ENCODE measurements around the gene LRRD1. TPM values are rescaled to one million over a fixed set of nuclear protein-coding genes. Genes with fewer than 3 reads are reported as not detected.
A peak's percentile ranks its signal among the peaks of the same experiment; 100 is the strongest.
"Not testable (repeated sequence)": the region's sequence is repeated elsewhere in the genome, so short reads cannot be mapped to it uniquely, and the experiment has no call there.

Gene LRRD1
- total and polyA plus RNA-seq, 9 donors = 0.11 to 0.64 (median 0.31) TPM

DNA sequence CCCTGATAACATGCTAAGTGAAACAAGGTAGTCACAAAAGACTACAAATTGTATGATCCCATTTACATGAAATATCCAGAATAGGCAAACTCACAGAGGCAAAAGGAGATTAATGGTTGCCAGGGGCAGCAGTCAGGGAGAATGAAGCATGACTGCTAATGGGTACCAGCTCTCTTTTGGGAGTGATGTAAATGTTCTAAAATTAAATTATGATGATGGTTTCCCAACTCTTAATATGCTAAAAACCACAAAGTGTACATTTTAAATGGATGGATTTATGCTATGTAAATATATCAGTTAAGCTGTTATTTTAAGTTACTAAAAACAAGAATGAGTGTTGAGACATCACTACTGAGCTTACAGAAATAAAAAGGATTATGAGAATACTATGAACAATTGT lies 57.3 kb downstream of the LRRD1 start:
- Histone ChIP-seq H3K4me3 (ENCODE audit: low read length) (no peak overlapping the region), H3K9me3 (replicated peaks; ENCODE audit: control insufficient read depth, low read depth, low read length) (no peaks in the 10 kb centered on the region), H3K36me3 (ENCODE audit: control insufficient read depth, insufficient read depth, low read length) (peaks cover 20% of the 10 kb centered on the region), H3K27me3 (ENCODE audit: control insufficient read depth, insufficient read depth, low read length) (no peaks in the 10 kb centered on the region), H3K27ac (ENCODE audit: low read length) (no peak overlapping the region), H3K4me1 (ENCODE audit: control insufficient read depth, insufficient read depth, low read length) (no peaks in the 10 kb centered on the region)
- DNase-seq = no peak

DNA sequence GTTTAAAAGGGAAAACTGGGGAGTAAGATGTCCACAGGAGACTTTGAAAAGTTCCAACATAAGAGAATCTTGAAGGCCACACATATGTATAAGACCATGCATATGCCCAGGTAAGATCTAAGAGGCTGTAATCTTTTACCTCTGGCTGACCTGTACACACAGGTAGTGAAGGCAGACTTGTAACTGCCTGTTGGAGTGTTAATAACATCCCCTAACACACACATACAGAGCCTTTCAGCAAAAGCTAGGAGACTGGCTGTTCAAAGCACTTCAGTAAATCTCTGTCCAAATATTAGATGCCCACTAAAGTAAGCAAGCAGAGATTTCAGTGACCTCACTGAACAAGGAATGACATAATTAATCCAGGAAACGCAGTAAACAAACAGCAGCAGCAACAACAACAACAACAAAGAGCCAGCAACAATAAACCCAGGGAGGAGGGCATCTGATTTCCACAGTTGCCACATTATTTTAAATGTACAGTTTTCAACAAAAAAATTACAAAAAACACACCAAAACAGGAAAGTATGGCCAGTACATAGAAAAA lies 59.7 kb downstream of the LRRD1 start:
- Histone ChIP-seq H3K36me3 (ENCODE audit: control insufficient read depth, insufficient read depth, low read length) (peaks cover 11% of the 10 kb centered on the region), H3K4me1 (ENCODE audit: control insufficient read depth, insufficient read depth, low read length) (no peaks in the 10 kb centered on the region), H3K9me3 (replicated peaks; ENCODE audit: control insufficient read depth, low read depth, low read length) (no peaks in the 10 kb centered on the region), H3K27ac (ENCODE audit: low read length) (no peak overlapping the region), H3K27me3 (ENCODE audit: control insufficient read depth, insufficient read depth, low read length) (no peaks in the 10 kb centered on the region), H3K4me3 (ENCODE audit: low read length) (no peak overlapping the region)
- WGBS (ENCODE audit: insufficient coverage) = no CpG with 5 or more reads among the region's 1 CpG
- no peak for DNase-seq

DNA sequence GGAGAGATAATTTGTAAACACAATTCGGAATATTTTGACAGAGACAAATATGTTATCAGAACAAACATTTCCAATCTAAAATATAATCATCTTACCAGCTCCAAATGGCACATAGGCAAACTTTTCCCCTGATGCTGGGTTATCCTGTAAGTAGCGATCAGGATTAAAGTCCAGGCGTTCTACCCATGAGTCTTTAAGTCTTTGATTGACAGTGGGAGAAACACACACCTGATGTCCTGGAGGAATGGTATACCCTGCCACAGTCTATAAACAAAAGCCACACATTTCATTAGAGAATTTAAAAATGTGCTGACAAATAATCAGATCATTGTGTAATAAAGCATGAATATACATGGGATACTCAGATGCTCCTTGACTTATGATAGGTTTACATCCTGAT lies 62.0 kb downstream of the LRRD1 start:
- H3K4me3 ChIP-seq (ENCODE audit: low read length) = no peak overlapping the region
- H3K9me3 ChIP-seq (replicated peaks; ENCODE audit: control insufficient read depth, low read depth, low read length) = no peaks in the 10 kb centered on the region
- DNase-seq = no peak
- no peak overlapping the region for H3K27ac ChIP-seq (ENCODE audit: low read length)
- H3K36me3 ChIP-seq (ENCODE audit: control insufficient read depth, insufficient read depth, low read length) = peaks cover 7% of the 10 kb centered on the region
- H3K27me3 ChIP-seq (ENCODE audit: control insufficient read depth, insufficient read depth, low read length) = no peaks in the 10 kb centered on the region
- H3K4me1 ChIP-seq (ENCODE audit: control insufficient read depth, insufficient read depth, low read length) = no peaks in the 10 kb centered on the region
- no CpG with 5 or more reads among the region's 3 CpGs for WGBS (ENCODE audit: insufficient coverage)

GRCh38 chr7:92115821-92116220 lies 63.1 kb downstream of the LRRD1 start:
- no peak overlapping the region for H3K27ac ChIP-seq (ENCODE audit: low read length)
- 84% methylated on average over 2 of the region's 5 CpGs for WGBS (ENCODE audit: insufficient coverage)
- DNase-seq = no peak
- H3K9me3 ChIP-seq (replicated peaks; ENCODE audit: control insufficient read depth, low read depth, low read length) = no peaks in the 10 kb centered on the region
- no peaks in the 10 kb centered on the region for H3K4me1 ChIP-seq (ENCODE audit: control insufficient read depth, insufficient read depth, low read length)
- no peaks in the 10 kb centered on the region for H3K27me3 ChIP-seq (ENCODE audit: control insufficient read depth, insufficient read depth, low read length)
- H3K36me3 ChIP-seq (ENCODE audit: control insufficient read depth, insufficient read depth, low read length) = peaks cover 11% of the 10 kb centered on the region
- no peak overlapping the region for H3K4me3 ChIP-seq (ENCODE audit: low read length)

- DNase-seq = no peak
- no peak overlapping the region for H3K27ac ChIP-seq (ENCODE audit: low read length)
- peaks cover 26% of the 10 kb centered on the region for H3K36me3 ChIP-seq (ENCODE audit: control insufficient read depth, insufficient read depth, low read length)
- 83% methylated on average over 1 of the region's 2 CpGs for WGBS (ENCODE audit: insufficient coverage)
- no peak overlapping the region for H3K4me3 ChIP-seq (ENCODE audit: low read length)
- H3K9me3 ChIP-seq (replicated peaks; ENCODE audit: control insufficient read depth, low read depth, low read length) = no peaks in the 10 kb centered on the region
- no peaks in the 10 kb centered on the region for H3K4me1 ChIP-seq (ENCODE audit: control insufficient read depth, insufficient read depth, low read length)
- no peaks in the 10 kb centered on the region for H3K27me3 ChIP-seq (ENCODE audit: control insufficient read depth, insufficient read depth, low read length)
Measured at GRCh38 chr7:92110857-92111256, 68.1 kb downstream of the LRRD1 start.

DNA sequence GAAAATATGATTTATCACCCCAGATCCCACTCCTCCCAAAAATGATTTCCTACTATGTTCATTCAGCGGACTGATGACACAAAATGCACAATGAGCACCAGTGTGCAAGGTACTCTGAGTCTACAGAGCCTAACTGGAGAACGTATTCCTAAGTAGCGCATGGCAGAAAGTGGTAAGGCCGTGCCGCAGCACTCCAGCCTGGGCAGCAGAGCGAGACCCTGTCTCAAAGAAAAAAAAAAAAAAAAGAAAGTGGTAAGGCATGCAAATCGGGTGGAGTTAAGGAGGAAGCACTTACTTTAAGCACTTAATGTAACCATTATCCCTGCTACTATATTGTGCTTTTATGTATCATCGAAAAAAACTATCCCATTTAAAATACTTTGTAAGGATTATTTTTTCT lies 70.1 kb downstream of the LRRD1 start:
- Histone ChIP-seq H3K36me3 (ENCODE audit: control insufficient read depth, insufficient read depth, low read length) (peaks cover 41% of the 10 kb centered on the region), H3K9me3 (replicated peaks; ENCODE audit: control insufficient read depth, low read depth, low read length) (no peaks in the 10 kb centered on the region), H3K4me1 (ENCODE audit: control insufficient read depth, insufficient read depth, low read length) (no peaks in the 10 kb centered on the region), H3K27me3 (ENCODE audit: control insufficient read depth, insufficient read depth, low read length) (no peaks in the 10 kb centered on the region), H3K27ac (ENCODE audit: low read length) (no peak overlapping the region), H3K4me3 (ENCODE audit: low read length) (no peak overlapping the region)
- DNase-seq = no peak
- WGBS (ENCODE audit: insufficient coverage) = 85% methylated on average over 2 of the region's 8 CpGs

- H3K36me3 ChIP-seq (ENCODE audit: control insufficient read depth, insufficient read depth, low read length) = peaks cover 58% of the 10 kb centered on the region
- not testable (repeated sequence) for H3K4me1 ChIP-seq (ENCODE audit: control insufficient read depth, insufficient read depth, low read length); H3K27me3 ChIP-seq (ENCODE audit: control insufficient read depth, insufficient read depth, low read length); H3K4me3 ChIP-seq (ENCODE audit: low read length); DNase-seq; H3K27ac ChIP-seq (ENCODE audit: low read length); H3K9me3 ChIP-seq (replicated peaks; ENCODE audit: control insufficient read depth, low read depth, low read length)
- WGBS (ENCODE audit: insufficient coverage) = 100% methylated on average over 2 of the region's 5 CpGs
Measured at GRCh38 chr7:92102862-92103261, 76.1 kb downstream of the LRRD1 start.

GRCh38 chr7:92100534-92100933 lies 78.4 kb downstream of the LRRD1 start:
- no peaks in the 10 kb centered on the region for H3K4me1 ChIP-seq (ENCODE audit: control insufficient read depth, insufficient read depth, low read length)
- no CpG with 5 or more reads among the region's 1 CpG for WGBS (ENCODE audit: insufficient coverage)
- peaks cover 62% of the 10 kb centered on the region for H3K36me3 ChIP-seq (ENCODE audit: control insufficient read depth, insufficient read depth, low read length)
- no peaks in the 10 kb centered on the region for H3K27me3 ChIP-seq (ENCODE audit: control insufficient read depth, insufficient read depth, low read length)
- H3K4me3 ChIP-seq (ENCODE audit: low read length) = no peak overlapping the region
- H3K9me3 ChIP-seq (replicated peaks; ENCODE audit: control insufficient read depth, low read depth, low read length) = no peaks in the 10 kb centered on the region
- DNase-seq = no peak
- H3K27ac ChIP-seq (ENCODE audit: low read length) = no peak overlapping the region

DNA sequence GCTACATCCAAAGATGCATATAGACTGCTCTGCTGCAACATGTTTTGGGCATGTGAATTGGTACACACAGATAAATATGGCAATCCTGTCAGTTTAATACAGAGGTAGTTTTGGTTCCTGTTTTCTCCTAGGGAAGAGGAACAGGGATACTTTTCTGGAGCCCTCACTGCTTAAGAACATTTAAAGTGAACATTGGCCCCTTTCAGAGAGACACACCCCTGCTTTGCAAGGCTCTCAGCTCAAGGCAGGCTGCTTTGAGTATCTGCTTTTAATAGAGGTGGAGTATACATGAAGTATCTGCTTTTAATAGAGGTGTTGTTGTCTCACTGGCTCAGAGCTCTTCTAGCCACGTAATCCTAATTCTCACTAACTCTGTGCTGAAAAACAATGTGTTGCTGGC lies 83.6 kb downstream of the LRRD1 start:
- Histone ChIP-seq H3K27me3 (ENCODE audit: control insufficient read depth, insufficient read depth, low read length) (no peaks in the 10 kb centered on the region), H3K4me3 (ENCODE audit: low read length) (no peak overlapping the region), H3K4me1 (ENCODE audit: control insufficient read depth, insufficient read depth, low read length) (no peaks in the 10 kb centered on the region), H3K27ac (ENCODE audit: low read length) (no peak overlapping the region), H3K36me3 (ENCODE audit: control insufficient read depth, insufficient read depth, low read length) (peaks cover 43% of the 10 kb centered on the region), H3K9me3 (replicated peaks; ENCODE audit: control insufficient read depth, low read depth, low read length) (no peaks in the 10 kb centered on the region)
- DNase-seq = peak; percentile 5
- WGBS (ENCODE audit: insufficient coverage) = no CpG with 5 or more reads among the region's 1 CpG

Data from muscle of leg (tissue), 11 donors.